CD1c-positive myeloid dendritic cell (primary cell): ENCODE results near the gene G6PC1.
"Not testable (repeated sequence)": the region's sequence is repeated elsewhere in the genome, so short reads cannot be mapped to it uniquely, and the experiment has no call there.

Experiments
- DNase-seq: peaks from one replicate; pipeline ENCODE4 v3.0.0-alpha.2; 2016; ENCODE audit errors: extremely low spot score

G6PC1 gene

GRCh38 chr17:42873932-42874695 is 26.5 kb upstream of the G6PC1 start:
- not testable (repeated sequence) for DNase-seq

DNA sequence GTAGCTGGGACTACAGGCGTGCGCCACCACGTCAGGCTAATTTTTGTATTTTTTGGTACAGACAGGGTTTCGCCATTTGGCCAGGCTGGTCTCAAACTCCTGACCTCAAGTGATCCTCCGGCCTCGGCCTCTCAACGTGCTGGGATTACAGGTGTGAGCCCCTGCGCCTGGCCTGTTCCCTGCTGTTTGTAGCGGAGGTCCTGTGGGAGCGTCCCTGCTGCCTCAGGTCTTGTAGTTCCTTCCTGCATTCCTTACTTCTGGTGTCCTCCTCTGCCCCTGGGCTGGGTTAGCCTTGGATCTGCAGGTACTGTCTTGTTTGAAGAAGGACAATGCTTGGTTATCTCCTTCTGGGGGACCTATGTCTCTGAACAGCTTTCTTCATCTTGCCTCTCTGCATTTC is 23.6 kb upstream of the G6PC1 start:
- DNase-seq: no peak

GRCh38 chr17:42878123-42878880 is 22.3 kb upstream of the G6PC1 start:
- DNase-seq: no peak

- DNase-seq: no peak
Measured at GRCh38 chr17:42878924-42879595, 21.5 kb upstream of the G6PC1 start.

DNA sequence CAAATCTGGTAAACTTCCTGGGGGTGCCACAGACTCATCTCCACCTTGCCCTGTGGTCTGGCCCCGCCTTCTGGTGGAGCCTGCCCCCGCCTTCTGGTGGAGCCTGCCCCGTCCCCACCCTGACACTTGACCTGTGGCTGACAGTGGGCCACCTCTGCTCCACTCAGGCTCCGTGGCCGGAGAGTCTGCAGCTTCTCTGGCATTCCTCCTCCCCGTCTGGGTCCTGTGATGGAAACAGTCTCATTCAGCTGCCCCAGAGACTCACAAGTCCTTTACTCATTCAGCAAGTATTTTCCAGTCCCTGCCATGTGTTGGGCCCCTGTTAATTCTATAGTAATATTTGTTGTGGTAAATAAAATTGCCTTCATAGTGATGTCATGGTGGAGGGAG is 21.0 kb upstream of the G6PC1 start:
- no peak for DNase-seq

DNA sequence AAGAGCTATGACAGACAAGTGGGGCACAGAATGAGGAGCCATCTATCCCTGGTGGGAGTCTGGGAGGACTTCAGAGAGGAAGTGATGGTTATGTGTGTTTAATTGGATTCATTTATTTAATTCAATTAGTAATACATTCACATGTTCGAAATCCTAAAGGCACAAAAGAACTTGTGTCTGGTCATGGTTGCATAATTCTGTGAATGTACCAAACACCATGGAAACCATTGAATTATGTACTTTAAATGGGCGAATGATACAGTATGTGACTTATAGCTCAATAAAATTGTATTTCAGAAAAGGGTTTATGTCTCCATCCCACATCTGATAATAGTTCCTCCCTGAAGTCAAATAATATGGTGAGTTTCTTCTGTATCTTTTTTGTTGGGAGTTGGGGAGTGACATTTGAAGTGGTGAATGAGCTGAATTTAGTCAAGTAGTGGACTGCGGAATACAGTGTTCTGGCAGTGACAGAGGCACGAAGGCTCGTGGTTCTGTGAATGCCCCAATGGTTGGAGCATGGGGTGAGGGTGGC is 19.8 kb upstream of the G6PC1 start:
- DNase-seq: no peak

DNA sequence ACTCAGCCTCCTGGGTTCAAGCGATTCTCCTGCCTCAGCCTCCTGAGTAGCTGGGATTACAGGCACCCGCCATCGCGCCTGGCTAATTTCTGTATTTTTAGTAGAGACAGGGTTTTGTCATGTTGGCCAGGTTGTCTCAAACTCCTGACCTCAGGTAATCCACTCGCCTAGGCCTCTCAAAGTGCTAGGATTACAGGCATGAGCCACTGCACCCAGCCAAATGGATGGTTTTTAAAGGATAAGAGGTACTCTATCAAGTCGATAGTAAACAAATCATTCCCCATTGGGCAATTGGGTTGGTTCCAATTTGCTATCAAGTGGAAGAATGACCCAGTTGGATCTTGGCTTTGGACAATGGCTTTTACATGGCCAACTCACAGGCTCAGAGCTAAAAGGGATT is 18.9 kb upstream of the G6PC1 start:
- DNase-seq: not testable (repeated sequence)

- DNase-seq: no peak
Measured at GRCh38 chr17:42882166-42882565, 18.4 kb upstream of the G6PC1 start.

GRCh38 chr17:42883802-42884558 is 16.6 kb upstream of the G6PC1 start:
- DNase-seq: no peak

GRCh38 chr17:42885806-42886205 is 14.8 kb upstream of the G6PC1 start:
- not testable (repeated sequence) for DNase-seq

DNA sequence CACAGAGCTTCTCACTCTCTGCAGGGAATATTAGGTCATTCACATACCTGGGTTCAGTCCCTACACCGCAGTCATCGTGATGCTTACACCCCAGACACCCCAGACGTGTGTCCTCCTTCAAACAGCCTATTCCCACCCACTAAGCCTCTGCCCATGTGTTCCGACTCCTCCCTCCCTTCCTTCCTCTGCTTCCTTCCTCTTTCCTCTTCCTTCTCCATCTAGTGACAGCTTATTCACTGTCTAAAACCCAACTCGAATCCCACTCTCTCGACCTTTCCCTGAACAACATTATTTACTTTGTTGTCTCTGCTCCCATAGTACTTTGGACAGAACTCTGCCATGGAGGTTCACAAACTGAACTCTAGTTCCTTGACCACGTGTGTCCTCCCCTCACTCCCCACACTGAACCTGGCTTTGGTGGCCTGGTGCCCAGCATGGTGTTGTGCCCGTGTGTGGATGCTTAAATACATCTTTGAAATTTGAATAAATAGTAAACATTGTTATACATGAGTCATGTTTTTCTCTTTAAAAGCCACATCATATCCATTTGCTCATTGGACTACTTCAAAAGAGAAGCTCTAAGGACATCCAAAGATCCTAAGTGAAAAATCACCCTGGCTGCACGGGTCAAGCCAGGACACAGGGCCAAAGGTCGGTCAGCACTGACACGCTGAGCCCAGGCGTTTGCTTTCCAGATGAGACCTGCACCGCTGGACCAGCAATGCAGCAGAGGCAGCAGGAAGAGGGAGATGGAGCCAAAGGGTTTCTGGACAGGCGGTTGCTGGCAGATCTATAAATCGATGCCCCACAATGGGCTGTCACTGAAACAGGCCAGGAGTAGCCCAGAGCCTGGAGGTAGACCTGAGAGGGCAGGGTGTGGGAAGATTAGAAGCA is 14.1 kb upstream of the G6PC1 start:
- peak; percentile 29 for DNase-seq

- no peak for DNase-seq
Measured at GRCh38 chr17:42889809-42890208, 10.8 kb upstream of the G6PC1 start.

- DNase-seq: no peak
Measured at GRCh38 chr17:42891539-42892152, 9.0 kb upstream of the G6PC1 start.

DNA sequence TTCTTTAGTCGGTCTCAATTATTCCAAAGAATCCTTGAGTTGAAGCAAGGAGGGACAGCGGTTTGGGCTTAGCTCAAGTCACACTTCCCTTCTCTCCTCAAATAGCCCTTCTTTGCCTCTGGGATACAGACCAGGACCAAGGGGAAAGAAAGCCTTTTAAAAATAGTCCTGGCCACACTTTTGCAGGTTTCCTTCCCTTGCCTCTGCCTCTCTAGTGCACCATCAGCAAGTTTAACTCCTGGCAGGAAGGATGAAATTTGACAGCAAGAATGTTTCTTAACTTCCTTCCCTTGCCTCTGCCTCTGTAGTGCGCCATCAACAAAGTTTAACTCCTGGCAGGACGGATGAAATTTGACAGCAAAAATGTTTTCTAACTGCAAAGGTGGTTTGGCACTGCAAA is 7.2 kb upstream of the G6PC1 start:
- DNase-seq: no peak

DNA sequence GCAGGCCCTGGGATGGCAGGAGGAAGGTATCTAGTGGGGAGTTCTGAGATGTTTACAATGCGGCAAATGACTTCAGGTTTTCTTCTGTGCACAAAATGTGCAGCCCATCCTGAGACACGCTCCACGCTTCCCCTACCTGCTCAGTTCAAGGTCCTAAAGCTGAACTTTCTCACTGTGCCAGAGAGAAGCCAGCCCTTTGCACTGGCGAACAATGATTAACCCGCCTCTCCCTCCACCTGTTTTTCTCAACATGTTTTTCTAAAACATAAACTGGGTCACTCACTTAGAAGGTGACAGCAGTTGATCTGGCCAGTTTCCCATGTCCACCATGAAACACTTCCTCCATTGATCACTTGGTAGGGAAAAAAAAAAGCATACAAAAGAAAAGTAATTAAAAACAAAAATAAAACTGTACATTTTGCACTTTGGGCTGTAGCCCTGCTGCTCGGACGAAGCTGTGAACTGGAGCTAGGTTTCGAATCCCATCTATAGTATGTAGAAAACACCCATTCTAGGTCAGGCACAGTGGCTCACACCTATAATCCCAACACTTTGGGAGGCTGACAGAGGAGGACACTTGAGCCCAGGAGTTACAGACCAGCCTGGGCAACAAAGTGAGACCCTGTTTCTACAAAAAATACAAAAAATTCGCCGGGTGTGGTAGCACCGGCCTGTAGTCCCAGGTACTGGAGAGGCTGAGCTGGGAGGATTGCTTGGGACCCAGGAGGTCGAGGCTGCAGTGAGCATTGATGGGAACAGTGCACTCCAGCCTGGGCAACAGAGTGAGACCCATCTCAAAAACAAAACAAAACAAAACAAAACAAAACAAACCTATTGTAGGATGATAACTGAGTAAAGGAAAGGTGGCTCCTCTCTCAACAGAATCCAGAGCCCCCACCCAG is 6.1 kb upstream of the G6PC1 start:
- no peak for DNase-seq

DNA sequence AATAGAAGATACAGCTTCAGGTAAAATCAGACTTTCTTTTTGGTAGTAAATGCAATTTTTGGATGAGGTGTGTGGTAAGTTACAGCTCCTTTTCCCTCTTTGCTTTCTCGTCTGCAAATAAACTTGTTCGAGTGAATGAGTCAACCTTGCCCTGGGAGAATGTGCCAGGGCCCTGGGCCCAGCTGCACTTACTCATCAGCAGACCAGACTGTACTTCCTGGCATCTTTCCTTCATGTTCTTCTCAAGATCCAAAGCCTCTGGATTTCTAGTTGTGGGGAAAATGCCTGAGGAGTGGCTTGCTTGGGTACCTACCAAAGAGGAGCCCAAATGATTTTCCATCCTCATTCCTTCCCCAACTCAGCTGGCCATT is 5.4 kb upstream of the G6PC1 start:
- DNase-seq: no peak

- DNase-seq: no peak
Measured at GRCh38 chr17:42898147-42898811, 2.3 kb upstream of the G6PC1 start.

- not testable (repeated sequence) for DNase-seq
Measured at GRCh38 chr17:42899981-42900380, 618 bp upstream of the G6PC1 start.
